NCI-H748 (cell line): ENCODE data around the gene ACER1.
"Not testable (repeated sequence)": the region's sequence is repeated elsewhere in the genome, so short reads cannot be mapped to it uniquely, and the experiment has no call there.

Experiments
- DNase-seq: peaks from one replicate; lab custom pipeline; 2025; ENCODE audit not compliant: unreplicated experiment; lab: John Stamatoyannopoulos, UW

The ACER1 gene

GRCh38 chr19:6333439-6333838, at the start of gene ACER1:
ACER1 (minus strand) TSS chr19:6333612; CDS start chr19:6333551, 61 bp downstream.
- no peak for DNase-seq

GRCh38 chr19:6383188-6383587, 49.8 kb upstream of the ACER1 start:
- DNase-seq, result no peak

- DNase-seq, result no peak
Measured at GRCh38 chr19:6381030-6381750, 47.8 kb upstream of the ACER1 start.

GRCh38 chr19:6379744-6380143, 46.3 kb upstream of the ACER1 start:
- no peak for DNase-seq

- no peak for DNase-seq
Measured at GRCh38 chr19:6378486-6378885, 45.1 kb upstream of the ACER1 start.

- no peak for DNase-seq
Measured at GRCh38 chr19:6378041-6378440, 44.6 kb upstream of the ACER1 start.

- DNase-seq, result no peak
Measured at GRCh38 chr19:6376512-6377190, 43.2 kb upstream of the ACER1 start.

- no peak for DNase-seq
Measured at GRCh38 chr19:6375411-6376010, 42.1 kb upstream of the ACER1 start, which contains the start of gene PSPN. PSPN (minus strand) TSS chr19:6375933; CDS start chr19:6375849, 84 bp downstream.

- no peak for DNase-seq
Measured at GRCh38 chr19:6374711-6375410, 41.4 kb upstream of the ACER1 start.

- no peak for DNase-seq
Measured at GRCh38 chr19:6374161-6374709, 40.8 kb upstream of the ACER1 start.

GRCh38 chr19:6373813-6374108, 40.3 kb upstream of the ACER1 start:
- DNase-seq, result no peak

GRCh38 chr19:6373096-6373812, 39.8 kb upstream of the ACER1 start:
- DNase-seq, result peak; percentile 92

GRCh38 chr19:6372594-6373095, 39.2 kb upstream of the ACER1 start, which contains the start of gene ALKBH7:
ALKBH7 (plus strand) TSS chr19:6372794; CDS start chr19:6372821, 27 bp downstream.
- peak; percentile 99 for DNase-seq

- no peak for DNase-seq
Measured at GRCh38 chr19:6364353-6364752, 30.9 kb upstream of the ACER1 start.

GRCh38 chr19:6362351-6362801, 29.0 kb upstream of the ACER1 start:
- DNase-seq, result no peak

GRCh38 chr19:6362027-6362350, 28.6 kb upstream of the ACER1 start:
- no peak for DNase-seq

GRCh38 chr19:6360857-6361216, 27.4 kb upstream of the ACER1 start:
- not testable (repeated sequence) for DNase-seq

GRCh38 chr19:6360445-6360844, 27.0 kb upstream of the ACER1 start:
- not testable (repeated sequence) for DNase-seq

- DNase-seq, result no peak
Measured at GRCh38 chr19:6359568-6360341, 26.3 kb upstream of the ACER1 start.

- DNase-seq, result no peak
Measured at GRCh38 chr19:6358003-6358402, 24.6 kb upstream of the ACER1 start.
